IMR-90 (cell line): Measurements from ENCODE around the gene ITPK1. TPM values are rescaled to one million over a fixed set of nuclear protein-coding genes. Genes with fewer than 3 reads are reported as not detected.

Source experiments
- ATAC-seq: fragments of 200-7000 bp; cut with Tn5 transposase; 2 replicates; pipeline ENCODE4 v1.9.1; 2020; ENCODE audit warnings: low read depth, mild to moderate bottlenecking, moderate library complexity
- BruUV-seq: library from RNA; stranded (reverse); fragments of 400-500 nt; replicated peaks from 2 replicates; lab custom pipeline; 2021; lab: Mats Ljungman, UMichigan
- CTCF ChIA-PET: fragments of 300-600 bp; formaldehyde crosslinking; extraction: SDS; loops from one replicate; lab custom pipeline; 2021; ENCODE audit warnings: antibody characterized with exemption; lab: Yijun Ruan, JAX
- POLR2A ChIA-PET: fragments of 300-600 bp; sonication (Branson Sonifier 250); formaldehyde crosslinking; loops from one replicate; lab custom pipeline; 2022; ENCODE audit warnings: antibody characterized with exemption; ENCODE audit not compliant: unreplicated experiment; lab: Charles Lee
- DNase-seq: peaks from one replicate; pipeline ENCODE4 v3.0.0; 2013
- H2AFZ ChIP-seq: replicated peaks from 2 replicates; pipeline ENCODE3; 2013; ENCODE audit warnings: low read length, mild to moderate bottlenecking; ENCODE audit not compliant: poor library complexity
- H2AK5ac ChIP-seq: 2 replicates; pipeline ENCODE4 v1.6.1; 2013; ENCODE audit warnings: low read depth, low read length, inconsistent platforms
- H2AK9ac ChIP-seq: replicated peaks from 2 replicates; pipeline ENCODE3; 2013; ENCODE audit warnings: mild to moderate bottlenecking, low read depth, low read length, moderate library complexity; ENCODE audit not compliant: poor library complexity
- H2BK120ac ChIP-seq: 2 replicates; pipeline ENCODE4 v1.6.1; 2013; ENCODE audit warnings: low read depth, low read length, inconsistent platforms
- H2BK15ac ChIP-seq: 3 replicates; pipeline ENCODE4 v1.6.1; 2013; ENCODE audit warnings: low read depth, low read length, inconsistent platforms
- H2BK20ac ChIP-seq: 2 replicates; pipeline ENCODE4 v1.6.1; 2013; ENCODE audit warnings: low read depth, mild to moderate bottlenecking, inconsistent platforms, low read length, moderate library complexity
- H2BK5ac ChIP-seq: 2 replicates; pipeline ENCODE4 v1.6.1; 2013; ENCODE audit warnings: mild to moderate bottlenecking, low read depth, low read length, inconsistent platforms; ENCODE audit not compliant: poor library complexity, severe bottlenecking
- H3K14ac ChIP-seq: replicated peaks from 2 replicates; pipeline ENCODE4 v1.6.1; 2013; ENCODE audit warnings: low read depth, low read length, inconsistent platforms
- H3K18ac ChIP-seq: 2 replicates; pipeline ENCODE4 v1.6.1; 2013; ENCODE audit warnings: low read depth, low read length, control low read depth
- H3K23ac ChIP-seq: 2 replicates; pipeline ENCODE4 v1.6.1; 2013; ENCODE audit warnings: low read depth, low read length, inconsistent platforms
- H3K27ac ChIP-seq: 2 replicates; pipeline ENCODE4 v1.5.1; 2013; ENCODE audit warnings: mild to moderate bottlenecking, control low read depth, low read length; ENCODE audit not compliant: insufficient read depth
- H3K27me3 ChIP-seq: 2 replicates; pipeline ENCODE4 v1.6.1; 2013; ENCODE audit warnings: low read length; ENCODE audit not compliant: control insufficient read depth, insufficient read depth
- H3K36me3 ChIP-seq: 2 replicates; pipeline ENCODE4 v1.6.1; 2013; ENCODE audit warnings: low read length, mixed read lengths; ENCODE audit not compliant: control insufficient read depth, insufficient read depth
- H3K4ac ChIP-seq: 2 replicates; pipeline ENCODE4 v1.6.1; 2013; ENCODE audit warnings: low read depth, low read length, inconsistent platforms
- H3K4me1 ChIP-seq: 2 replicates; pipeline ENCODE4 v1.6.1; 2013; ENCODE audit warnings: low read length, mixed read lengths; ENCODE audit not compliant: control insufficient read depth, insufficient read depth
- H3K4me2 ChIP-seq: 2 replicates; pipeline ENCODE4 v1.6.1; 2013; ENCODE audit warnings: low read depth, mild to moderate bottlenecking, control low read depth, low read length, moderate library complexity
- H3K4me3 ChIP-seq: 2 replicates; pipeline ENCODE4 v1.5.1; 2013; ENCODE audit warnings: low read depth, mild to moderate bottlenecking, control low read depth, low read length, moderate library complexity; ENCODE audit not compliant: insufficient read depth
- H3K56ac ChIP-seq: 2 replicates; pipeline ENCODE4 v1.6.1; 2013; ENCODE audit warnings: low read length, inconsistent platforms; ENCODE audit not compliant: insufficient read depth; ENCODE audit errors: extremely low read depth
- H3K79me1 ChIP-seq, 2 experiments: 2 replicates each; pipeline ENCODE4 v1.6.1; 2013; ENCODE audit warnings: low read length in 2 of 2, inconsistent platforms in 1 of 2, low read depth in 1 of 2
- H3K9ac ChIP-seq: 2 replicates; pipeline ENCODE4 v1.6.1; 2013; ENCODE audit warnings: low read depth, low read length, control low read depth
- H3K9me1 ChIP-seq: 2 replicates; pipeline ENCODE4 v1.6.1; 2013; ENCODE audit warnings: low read length, inconsistent platforms; ENCODE audit not compliant: insufficient read depth
- H3K9me3 ChIP-seq: 2 replicates; pipeline ENCODE4 v1.6.1; 2013; ENCODE audit warnings: low read length; ENCODE audit not compliant: control insufficient read depth, insufficient read depth
- H4K20me1 ChIP-seq: 2 replicates; pipeline ENCODE4 v1.6.1; 2013; ENCODE audit warnings: low read length, inconsistent platforms; ENCODE audit not compliant: insufficient read depth
- H4K5ac ChIP-seq: 2 replicates; pipeline ENCODE4 v1.6.1; 2013; ENCODE audit warnings: mild to moderate bottlenecking, low read depth, low read length, control low read depth
- H4K8ac ChIP-seq, 2 experiments: 2 replicates each; pipeline ENCODE4 v1.6.1; 2013; ENCODE audit warnings: low read depth in 2 of 2, low read length in 2 of 2, control low read depth in 1 of 2, inconsistent platforms in 1 of 2
- H4K91ac ChIP-seq: 2 replicates; pipeline ENCODE4 v1.6.1; 2013; ENCODE audit warnings: low read depth, low read length, inconsistent platforms; ENCODE audit not compliant: insufficient read depth
- BHLHE40 ChIP-seq: fragments of 150-350 bp; IDR thresholded peaks from 2 replicates; pipeline ENCODE4 v1.6.1; 2016; ENCODE audit warnings: mild to moderate bottlenecking, low read depth, low read length
- CHD1 ChIP-seq: IDR thresholded peaks from 2 replicates; pipeline ENCODE4 v1.6.1; 2012; ENCODE audit warnings: low read depth, low read length, improper control_type of control experiment
- CTCF ChIP-seq: conservative IDR thresholded peaks from 2 replicates; pipeline ENCODE4 v1.5.1; 2012; ENCODE audit warnings: mild to moderate bottlenecking, low read depth, low read length, improper control_type of control experiment
- ELK1 ChIP-seq: fragments of 150-350 bp; IDR thresholded peaks from 2 replicates; pipeline ENCODE4 v1.6.1; 2016; ENCODE audit warnings: low read depth, mild to moderate bottlenecking, low read length, moderate library complexity, borderline replicate concordance
- MAZ ChIP-seq: IDR thresholded peaks from 2 replicates; pipeline ENCODE4 v1.6.1; 2012; ENCODE audit warnings: low read depth, mild to moderate bottlenecking, low read length, improper control_type of control experiment, moderate library complexity, borderline replicate concordance
- MXI1 ChIP-seq: IDR thresholded peaks from 2 replicates; pipeline ENCODE4 v1.6.1; 2012; ENCODE audit warnings: low read depth, mild to moderate bottlenecking, low read length, moderate library complexity, borderline replicate concordance
- NFE2L2 ChIP-seq: fragments of 150-350 bp; IDR thresholded peaks from 2 replicates; pipeline ENCODE4 v1.6.1; 2016; ENCODE audit warnings: low read depth, mild to moderate bottlenecking, low read length
- POLR2A ChIP-seq: IDR thresholded peaks from 2 replicates; pipeline ENCODE4 v1.6.1; 2012; ENCODE audit warnings: mild to moderate bottlenecking, low read depth, low read length
- RAD21 ChIP-seq: IDR thresholded peaks from 2 replicates; pipeline ENCODE4 v1.6.1; 2012; ENCODE audit warnings: low read length, improper control_type of control experiment
- RFX5 ChIP-seq: IDR thresholded peaks from 2 replicates; pipeline ENCODE4 v1.8.0; 2012; ENCODE audit warnings: low read depth, mild to moderate bottlenecking, low read length, moderate library complexity
- SMC3 ChIP-seq: fragments of 150-350 bp; IDR thresholded peaks from 2 replicates; pipeline ENCODE4 v1.6.1; 2016; ENCODE audit warnings: low read depth, mild to moderate bottlenecking, antibody characterized with exemption, low read length, moderate library complexity
- USF2 ChIP-seq: fragments of 150-350 bp; IDR thresholded peaks from 2 replicates; pipeline ENCODE4 v1.6.1; 2017; ENCODE audit warnings: mild to moderate bottlenecking, antibody characterized with exemption, low read length, low read depth
- WGBS, 2 experiments: methylation state at CpG; one replicate each; pipeline versions ENCODE4 v1.1.5 to v1.1.7; 2013; ENCODE audit warnings: missing lambda C conversion rate in 2 of 2; ENCODE audit not compliant: insufficient read length in 1 of 2; ENCODE audit errors: extremely low coverage in 2 of 2; 5-methylcytosine and 5-hydroxymethylcytosine counted together
- dilution Hi-C: fragments of 300-500 bp; cut with HindIII; formaldehyde crosslinking; loops from one replicate; pipeline ENCODE4 v1.14.3; 2018; ENCODE audit warnings: low sequenced_read_pairs; ENCODE audit not compliant: unreplicated experiment
- in situ Hi-C: fragments of 300-500 bp; cut with MboI; formaldehyde crosslinking; loops from 3 replicates; pipeline ENCODE4 v1.14.3; 2019; ENCODE audit warnings: low sequenced_read_pairs, inconsistent platforms, mixed read lengths
- intact Hi-C: fragments of 100-400 bp; cut with micrococcal nuclease; formaldehyde crosslinking; loops from 2 replicates; pipeline ENCODE4 v1.10.0; 2022
- polyA plus RNA-seq, 3 experiments: library from polyadenylated mRNA; depleted of rRNA; stranded (reverse); fragments of >200 nt; gene quantifications; 2 replicates each; pipeline ENCODE4 v1.2.3, GENCODE V29; 2012; ENCODE audit warnings: low replicate concordance in 1 of 3
- total RNA-seq: library from RNA; depleted of rRNA; stranded (reverse); fragments of >200 nt; gene quantifications from 2 replicates; pipeline ENCODE4 v1.2.3, GENCODE V29; 2012

Gene ITPK1
- total and polyA plus RNA-seq, 2 of the 4 experiments (the other 2 are of a cell fraction), result 21.7 to 26.9 TPM

- no peak for TF ChIP-seq CTCF
- no peak for TF ChIP-seq RAD21
- no peak for TF ChIP-seq POLR2A
- TF ChIP-seq CHD1, result no peak
- no peak for TF ChIP-seq RFX5
- TF ChIP-seq MAZ, result no peak
- TF ChIP-seq BHLHE40, result no peak
- TF ChIP-seq MXI1, result no peak
- TF ChIP-seq SMC3, result no peak
- no peak for TF ChIP-seq ELK1
- TF ChIP-seq USF2, result no peak
- no peak for TF ChIP-seq NFE2L2
- H3K9me1 ChIP-seq, result no peaks in the 10 kb centered on the region
- H3K27me3 ChIP-seq, result no peaks in the 10 kb centered on the region
- no TSS peak for BruUV-seq
- no CpG with 5 or more reads among the region's 8 CpGs for WGBS, 2 experiments
- dilution Hi-C loops (no loop called here), intact Hi-C loops (no loop called here), in situ Hi-C loops (no loop called here)
- no peak overlapping the region for H3K56ac ChIP-seq
- no peak for DNase-seq
- H4K5ac ChIP-seq, result no peak overlapping the region
- H3K27ac ChIP-seq, result no peak overlapping the region
- H2AK5ac ChIP-seq, result no peak overlapping the region
- no peak overlapping the region for H2BK5ac ChIP-seq
- no peak overlapping the region for H3K4ac ChIP-seq
- peaks cover 13% of the 10 kb centered on the region for H4K20me1 ChIP-seq
- H3K9me3 ChIP-seq, result peaks cover 2% of the 10 kb centered on the region; the same call in 1 of the 2 replicates
- no peaks in the 10 kb centered on the region for H3K36me3 ChIP-seq
- ChIA-PET POLR2A (no interaction called here), CTCF (no interaction called here)
- no peak overlapping the region for H3K4me2 ChIP-seq
- no peaks in the 10 kb centered on the region for H3K79me1 ChIP-seq
- no peak overlapping the region for H3K23ac ChIP-seq
- no peak overlapping the region for H2BK15ac ChIP-seq
- H3K4me3 ChIP-seq, result no peak overlapping the region
- H2BK120ac ChIP-seq, result no peak overlapping the region
- no peak overlapping the region for H2BK20ac ChIP-seq
- no peak overlapping the region for H3K18ac ChIP-seq
- H2AFZ ChIP-seq, result no peak overlapping the region
- no peak for ATAC-seq
- H3K4me1 ChIP-seq, result peaks cover 3% of the 10 kb centered on the region; the same call in 1 of the 2 replicates
- H4K91ac ChIP-seq, result no peak overlapping the region
- H4K8ac ChIP-seq, result no peak overlapping the region
- no peak overlapping the region for H3K9ac ChIP-seq
- H2AK9ac ChIP-seq, result no peak overlapping the region
- H3K14ac ChIP-seq, result no peak overlapping the region
Observed at GRCh38 chr14:93086441-93087055, 29.2 kb downstream of the ITPK1 start.
